NCI-H446 treated with DMSO at 0.1 percent for 48 hours (cell line): ENCODE results near the gene ZNF236.
"Not testable (repeated sequence)": the region's sequence is repeated elsewhere in the genome, so short reads cannot be mapped to it uniquely, and the experiment has no call there.

Experiments
- DNase-seq: peaks from one replicate; lab custom pipeline; 2025; lab: John Stamatoyannopoulos, UW

ZNF236 gene

GRCh38 chr18:77005651-77006195 lies 183.4 kb downstream of the ZNF236 start:
- DNase-seq = no peak

DNA sequence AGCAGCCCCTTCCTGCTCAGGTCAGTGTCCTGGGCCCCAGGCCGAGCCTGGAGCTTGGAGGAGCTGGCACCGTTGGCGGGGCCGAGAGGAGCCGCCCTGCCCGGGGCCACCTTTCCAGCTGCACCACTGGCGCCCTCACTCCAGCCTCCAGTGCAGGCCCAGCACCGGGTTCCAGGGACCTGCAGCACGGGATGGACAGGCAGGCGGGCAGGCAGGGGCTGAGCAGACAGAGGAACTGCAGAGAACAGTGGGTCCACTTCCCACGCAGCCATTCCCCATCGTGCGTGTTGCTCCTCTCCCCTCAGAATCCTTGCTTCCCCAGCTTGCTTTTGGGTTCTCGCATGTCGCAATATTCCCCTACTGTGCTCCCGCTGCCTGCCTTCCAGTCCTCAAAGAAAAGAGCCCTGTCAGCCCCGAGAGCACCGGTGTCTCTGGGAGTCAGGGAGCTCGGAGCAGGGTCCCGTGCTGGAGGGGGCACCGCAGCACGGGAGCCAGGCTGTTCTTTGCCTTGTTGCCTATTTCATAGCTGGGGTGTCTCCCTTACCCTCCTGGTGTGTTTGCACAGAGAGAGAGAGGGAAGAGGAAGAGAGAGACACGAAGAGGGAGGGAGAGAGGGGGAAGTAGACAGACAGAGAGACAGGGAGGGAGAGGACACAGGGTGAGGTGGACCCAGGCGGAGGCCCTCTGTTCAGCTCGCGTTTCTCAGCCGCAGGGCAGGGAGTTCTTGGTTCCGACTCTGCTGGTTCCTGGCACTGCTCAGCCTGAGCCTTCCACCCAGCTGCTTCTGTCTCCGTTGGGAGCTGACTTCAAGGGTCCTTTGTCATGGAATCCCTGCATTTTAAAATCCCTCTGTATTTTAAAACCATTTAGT lies 184.2 kb downstream of the ZNF236 start:
- no peak for DNase-seq

DNA sequence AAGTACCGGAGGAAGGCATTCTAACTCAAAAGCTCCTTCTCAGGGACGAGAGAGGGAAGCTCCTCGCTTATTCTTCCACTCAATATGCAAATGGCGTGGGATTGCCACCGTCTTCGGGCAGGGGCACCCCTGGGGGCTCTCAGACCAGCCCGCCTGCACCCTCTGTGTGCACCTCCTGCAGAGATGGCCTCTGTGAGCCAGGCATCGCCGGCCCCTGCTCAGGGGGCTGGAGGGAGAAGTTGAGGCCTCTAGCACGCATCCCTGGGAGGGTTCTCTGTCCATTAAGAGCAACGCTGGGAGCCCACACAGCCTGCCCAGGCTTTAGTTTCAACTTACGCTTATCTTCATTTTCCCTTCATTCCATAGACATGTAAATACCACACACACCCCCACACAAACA lies 184.9 kb downstream of the ZNF236 start:
- no peak for DNase-seq

DNA sequence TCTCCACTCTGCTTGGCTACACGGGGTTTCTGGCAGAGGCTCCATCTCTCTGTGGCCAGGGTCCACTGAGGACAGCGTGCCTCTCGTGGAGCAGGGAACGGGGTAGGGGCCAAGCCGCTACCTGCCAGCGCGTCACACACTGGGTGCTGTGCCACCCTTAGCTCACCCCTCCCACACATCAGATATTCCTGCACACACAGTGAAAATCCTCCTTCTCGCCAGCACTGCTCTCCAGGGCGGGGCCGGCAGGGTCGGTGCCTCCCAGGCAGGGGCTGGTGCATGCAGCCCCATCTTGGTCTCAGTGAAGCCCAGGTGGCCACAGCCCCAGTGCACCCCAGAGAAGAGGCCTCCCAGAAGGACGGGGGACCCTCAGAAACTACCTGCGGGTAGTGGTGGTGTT lies 185.6 kb downstream of the ZNF236 start:
- no peak for DNase-seq

- no peak for DNase-seq
Observed at GRCh38 chr18:77008576-77009315, 186.4 kb downstream of the ZNF236 start.

DNA sequence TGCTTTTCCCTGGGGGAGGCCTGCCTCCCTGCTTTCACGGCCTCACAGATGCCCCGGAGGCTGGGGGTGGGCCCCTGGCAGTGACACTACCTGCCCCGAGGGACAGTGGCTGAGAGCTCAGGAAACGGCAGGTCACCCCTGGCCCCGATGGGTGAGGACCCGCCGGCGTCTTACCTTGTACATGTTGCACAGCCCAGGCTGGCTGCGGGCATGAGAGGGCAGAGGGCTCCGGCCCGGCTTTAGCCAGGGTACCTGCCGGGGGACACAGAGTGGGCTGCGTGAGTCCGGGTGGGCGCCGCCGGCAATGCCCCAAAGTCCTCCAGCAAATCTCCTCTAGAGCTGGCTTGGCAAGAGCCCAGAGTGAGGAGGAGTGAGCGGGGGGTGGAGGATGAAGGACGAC lies 187.3 kb downstream of the ZNF236 start:
- DNase-seq = no peak

GRCh38 chr18:77012120-77012519 lies 189.8 kb downstream of the ZNF236 start:
- no peak for DNase-seq

GRCh38 chr18:77012806-77013541 lies 190.6 kb downstream of the ZNF236 start:
- DNase-seq = no peak

GRCh38 chr18:77013811-77014521 lies 191.6 kb downstream of the ZNF236 start:
- DNase-seq = no peak

GRCh38 chr18:77014538-77014937 lies 192.2 kb downstream of the ZNF236 start:
- no peak for DNase-seq

- DNase-seq = no peak
Observed at GRCh38 chr18:77015169-77015568, 192.8 kb downstream of the ZNF236 start.

- no peak for DNase-seq
Observed at GRCh38 chr18:77015771-77016710, 193.7 kb downstream of the ZNF236 start.

DNA sequence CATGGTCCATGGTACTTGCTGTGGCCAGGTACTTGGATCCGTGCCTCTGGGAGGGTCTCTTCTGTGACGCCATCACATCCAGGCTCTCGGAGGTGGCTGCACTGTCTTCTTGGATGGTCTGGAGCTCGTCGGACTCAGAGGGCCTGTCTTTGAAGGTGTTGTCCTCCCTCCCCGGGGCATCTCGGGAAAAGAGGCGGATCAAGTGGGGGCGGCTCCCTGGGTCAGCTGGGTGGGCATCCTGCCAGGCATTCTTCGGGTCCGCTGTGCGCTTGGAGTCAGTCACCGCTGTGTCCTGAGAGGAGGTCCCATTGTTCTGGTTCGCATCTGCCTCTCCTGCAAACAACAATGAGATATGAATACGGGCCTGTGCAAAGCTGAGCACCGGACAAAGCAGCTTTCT lies 194.6 kb downstream of the ZNF236 start:
- no peak for DNase-seq

DNA sequence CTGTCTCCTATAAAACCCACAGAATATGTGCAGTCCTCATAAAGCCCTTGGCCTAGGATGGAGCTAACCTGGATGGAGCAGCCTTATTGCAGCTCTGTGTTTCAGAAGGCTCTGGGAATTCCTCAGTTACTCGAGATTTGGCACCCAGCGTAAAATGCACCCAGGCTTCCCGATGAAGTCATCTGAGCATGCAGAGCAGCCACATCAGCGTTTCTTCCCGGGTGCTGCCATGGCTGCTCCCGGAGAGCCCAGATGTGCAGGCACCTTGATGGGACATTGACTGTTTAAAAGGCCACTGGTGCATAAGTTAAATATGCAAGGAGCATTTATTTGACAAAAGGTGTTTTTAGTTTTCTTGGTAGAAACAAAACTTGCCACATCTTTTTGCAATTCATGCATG lies 195.0 kb downstream of the ZNF236 start:
- no peak for DNase-seq

DNA sequence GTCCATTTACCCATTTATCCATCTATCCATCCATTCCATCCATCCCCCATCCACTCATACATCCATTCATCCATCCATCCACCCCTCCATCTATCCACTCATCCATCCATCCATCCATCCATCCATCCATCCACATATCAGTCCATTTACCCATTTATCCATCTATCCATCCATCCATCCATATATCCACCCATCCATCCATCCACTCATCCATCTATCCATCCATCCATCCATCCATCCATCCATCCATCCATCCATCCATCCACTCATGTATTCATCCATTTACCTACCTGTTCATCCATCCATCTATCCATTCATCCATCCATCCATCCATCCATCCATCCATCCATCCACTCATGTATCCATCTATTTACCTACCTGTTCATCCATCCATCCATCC lies 196.3 kb downstream of the ZNF236 start:
- DNase-seq = not testable (repeated sequence)

DNA sequence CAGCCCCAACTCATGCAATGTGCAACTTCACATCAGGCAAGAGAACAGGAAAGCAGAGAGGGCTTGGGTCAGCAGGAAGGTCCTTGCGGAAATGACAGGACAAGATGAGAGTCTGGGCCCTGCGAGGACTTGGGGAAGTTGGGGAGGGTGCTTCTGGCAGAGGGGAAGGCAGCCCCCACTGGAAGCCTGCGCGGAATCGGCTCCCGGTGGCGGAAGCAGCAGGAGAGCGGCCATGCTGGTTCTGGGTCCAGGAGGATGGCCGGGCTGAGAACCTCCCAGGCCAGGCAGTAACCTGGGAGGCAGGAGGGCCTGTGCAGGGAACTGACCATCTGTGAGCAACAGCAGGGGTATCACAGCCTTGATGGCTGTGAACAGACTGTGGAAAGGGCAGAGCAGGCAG lies 197.3 kb downstream of the ZNF236 start:
- no peak for DNase-seq
